CD4-positive, alpha-beta T cell treated with Interleukin-4 for 1 hour (primary cell): ENCODE data around the gene EYA2.
"Not testable (repeated sequence)": the region's sequence is repeated elsewhere in the genome, so short reads cannot be mapped to it uniquely, and the experiment has no call there.

Source experiments
- DNase-seq, 2 donors: peaks; one replicate each; pipeline ENCODE4 v3.0.0-alpha.2; 2020 to 2022

EYA2 gene

GRCh38 chr20:47152068-47152467, 257.4 kb downstream of the EYA2 start:
- no peak for DNase-seq

DNA sequence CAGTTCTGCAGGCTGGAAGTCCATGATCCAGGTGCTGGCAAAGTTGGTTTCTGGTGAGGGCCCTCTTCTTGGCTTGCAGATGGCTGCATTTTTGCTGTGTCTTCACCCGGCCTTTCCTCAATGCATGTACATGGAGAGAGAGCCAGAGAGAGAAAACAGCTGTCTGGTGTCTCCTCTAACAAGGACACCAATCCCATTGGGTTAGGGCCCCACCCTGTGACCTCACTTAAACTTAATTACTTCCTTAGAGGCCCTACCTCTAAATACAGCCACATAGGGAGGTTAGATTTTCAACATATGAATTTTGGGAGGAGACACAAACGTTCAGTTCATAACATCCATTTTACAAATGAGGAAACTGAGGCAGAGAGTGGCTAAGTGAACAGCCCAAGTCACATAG, 259.4 kb downstream of the EYA2 start:
- DNase-seq: no peak

- DNase-seq: no peak
Observed at GRCh38 chr20:47156301-47157137, 261.9 kb downstream of the EYA2 start.

- no peak for DNase-seq
Observed at GRCh38 chr20:47159166-47159565, 264.5 kb downstream of the EYA2 start.

- DNase-seq: no peak
Observed at GRCh38 chr20:47160240-47160639, 265.6 kb downstream of the EYA2 start.

DNA sequence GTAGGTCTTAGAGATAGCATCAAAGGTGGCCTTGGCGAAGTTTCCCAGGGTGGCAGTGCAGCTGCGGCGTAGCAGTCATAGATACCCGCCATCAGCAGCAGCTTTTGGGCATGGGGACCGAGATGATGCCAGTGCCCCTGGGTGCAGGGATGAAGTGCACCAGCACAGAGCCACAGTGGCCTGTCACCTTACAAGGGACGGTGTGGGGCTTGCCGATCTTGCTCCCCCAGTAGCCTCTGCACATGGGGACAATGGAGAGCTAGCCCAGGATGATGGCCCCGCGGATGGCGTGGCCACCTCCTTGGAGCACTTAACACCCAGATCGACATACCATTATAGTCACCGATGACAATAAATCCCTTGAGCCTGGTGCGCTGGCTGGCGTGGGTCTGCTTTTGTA, 266.3 kb downstream of the EYA2 start:
- no peak for DNase-seq

DNA sequence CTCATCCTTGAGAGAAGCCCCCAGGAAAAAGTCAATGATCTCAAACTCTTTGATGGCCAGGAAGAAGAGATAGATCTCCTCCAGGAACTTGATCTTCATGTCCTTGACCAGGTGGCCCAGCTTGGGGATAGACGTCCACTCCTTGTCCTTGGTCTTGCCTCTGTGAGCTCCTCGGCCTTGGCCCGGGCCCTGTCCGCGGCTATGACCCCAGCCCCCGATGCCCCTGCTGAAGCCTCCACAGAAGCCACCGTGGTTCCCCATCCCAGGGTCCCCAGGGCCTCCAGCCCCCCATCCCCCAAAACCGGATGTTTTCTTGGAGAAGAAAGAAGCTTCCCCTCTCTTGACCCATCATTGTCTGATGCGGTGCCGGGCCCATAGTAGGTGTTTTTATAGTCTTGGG, 266.8 kb downstream of the EYA2 start:
- no peak for DNase-seq

- no peak for DNase-seq
Observed at GRCh38 chr20:47164140-47164539, 269.5 kb downstream of the EYA2 start.

GRCh38 chr20:47165376-47165865, 270.8 kb downstream of the EYA2 start:
- no peak for DNase-seq

DNA sequence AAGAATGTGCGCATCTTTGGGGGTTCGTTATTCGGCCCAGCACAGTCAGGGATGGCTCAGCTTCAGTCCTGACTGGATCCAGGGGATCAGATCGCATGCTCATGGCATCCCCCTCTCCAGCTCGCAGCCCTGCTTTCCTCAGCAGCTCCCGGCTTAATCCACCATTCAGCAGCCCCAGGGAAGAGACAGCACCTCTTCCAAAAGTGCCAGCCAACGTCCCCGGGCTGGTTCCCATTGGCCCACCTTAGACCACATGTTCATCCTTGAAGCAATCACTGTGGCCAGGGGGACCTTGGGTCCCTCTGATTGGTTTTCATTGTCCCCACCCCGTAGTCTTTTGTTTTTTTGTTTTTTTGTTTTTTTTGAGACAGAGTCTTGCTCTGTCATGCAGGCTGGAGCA, 273.2 kb downstream of the EYA2 start:
- no peak for DNase-seq

DNA sequence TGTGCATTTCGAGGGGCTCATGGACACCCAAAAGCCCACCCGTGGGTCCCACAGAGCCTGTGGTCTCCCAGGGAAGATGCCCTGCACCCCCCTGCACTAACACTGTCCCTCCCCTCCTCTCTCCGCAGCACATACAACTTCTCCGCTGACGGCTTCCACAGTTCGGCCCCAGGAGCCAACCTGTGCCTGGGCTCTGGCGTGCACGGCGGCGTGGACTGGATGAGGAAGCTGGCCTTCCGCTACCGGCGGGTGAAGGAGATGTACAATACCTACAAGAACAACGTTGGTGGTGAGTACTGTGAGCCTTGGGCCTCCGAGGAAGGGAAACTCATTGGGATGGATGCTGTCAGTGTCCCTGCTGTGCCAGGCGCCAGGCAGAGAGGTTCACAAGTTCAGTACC, 277.9 kb downstream of the EYA2 start:
- DNase-seq: no peak

- DNase-seq: no peak
Observed at GRCh38 chr20:47173596-47174216, 279.1 kb downstream of the EYA2 start.

GRCh38 chr20:47174456-47175243, 280.0 kb downstream of the EYA2 start:
- no peak for DNase-seq

DNA sequence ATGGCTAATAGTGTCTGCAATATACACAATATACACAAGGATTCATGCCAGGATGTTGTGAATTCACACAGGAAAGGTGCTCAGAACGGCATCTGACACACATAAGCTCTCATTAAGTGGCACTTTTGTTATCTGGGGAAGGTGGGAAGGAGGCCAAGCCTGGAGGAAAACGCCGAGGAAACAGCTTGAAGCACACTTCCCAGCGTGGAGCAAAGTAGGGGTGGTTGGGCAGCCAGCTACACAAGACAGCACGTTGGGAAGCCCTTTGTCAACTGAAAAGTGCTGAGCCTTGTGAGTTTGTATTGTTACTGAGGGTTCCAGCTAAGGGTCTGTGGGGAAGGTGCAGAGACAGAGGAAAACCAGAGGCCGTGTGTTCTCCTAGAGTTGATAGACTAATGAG, 280.9 kb downstream of the EYA2 start:
- no peak for DNase-seq

- not testable (repeated sequence) for DNase-seq
Observed at GRCh38 chr20:47176217-47176616, 281.6 kb downstream of the EYA2 start.

- no peak for DNase-seq
Observed at GRCh38 chr20:47178277-47178676, 283.6 kb downstream of the EYA2 start.

- no peak for DNase-seq
Observed at GRCh38 chr20:47178851-47179250, 284.2 kb downstream of the EYA2 start.

- no peak for DNase-seq
Observed at GRCh38 chr20:47179267-47179666, 284.6 kb downstream of the EYA2 start.

GRCh38 chr20:47181056-47181862, 286.6 kb downstream of the EYA2 start:
- peak in 1 of 2 donors; percentile 40 for DNase-seq

DNA sequence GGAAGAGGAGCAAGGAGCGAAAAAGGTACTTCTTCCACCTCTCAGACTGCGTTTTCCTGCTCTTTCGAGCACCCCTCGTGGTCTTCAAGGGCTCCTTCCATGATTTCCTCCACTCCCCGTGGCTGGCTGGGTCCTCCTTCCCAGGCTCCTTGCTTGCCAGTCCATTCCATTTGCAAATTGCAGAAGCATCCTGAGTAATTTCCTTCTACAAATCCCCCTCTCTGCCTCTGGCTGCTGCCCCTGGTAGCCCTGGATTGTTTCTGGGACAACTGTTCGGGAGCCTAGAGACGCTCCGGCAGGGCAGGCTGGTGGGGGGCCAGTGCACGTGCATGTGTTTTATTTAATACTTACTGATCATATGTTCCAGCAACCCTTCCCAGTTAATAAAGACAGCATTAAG, 288.7 kb downstream of the EYA2 start:
- DNase-seq: no peak

GRCh38 chr20:47187450-47188195, 293.0 kb downstream of the EYA2 start:
- peak in 1 of 2 donors; percentile 14 for DNase-seq

DNA sequence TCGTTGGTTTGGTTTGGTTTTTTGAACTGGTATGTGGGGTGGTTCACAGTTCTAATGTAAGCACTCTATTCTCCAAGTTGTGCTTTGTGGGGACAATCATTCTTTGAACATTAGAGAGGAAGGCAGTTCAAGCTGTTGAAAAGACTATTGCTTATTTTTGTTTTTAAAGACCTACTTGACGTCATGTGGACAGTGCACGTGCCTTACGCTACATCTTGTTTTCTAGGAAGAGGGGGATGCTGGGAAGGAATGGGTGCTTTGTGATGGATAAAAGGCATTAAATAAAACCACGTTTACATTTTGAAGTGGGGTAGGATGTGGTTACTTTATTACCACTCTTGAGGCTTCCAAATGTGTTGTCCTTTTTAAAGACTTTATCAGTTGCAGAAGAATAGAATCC, 293.9 kb downstream of the EYA2 start:
- no peak for DNase-seq
